Activated CD4-positive, alpha-beta T cell treated with anti-CD3 and anti-CD28 coated beads, Interleukin-2, amount 10 ng/mL, durations not matched to agents 7 days and 5 days (primary cell): ENCODE data around the gene RORC. TPM values are rescaled to one million over a fixed set of nuclear protein-coding genes. Genes with fewer than 3 reads are reported as not detected.
"Not testable (repeated sequence)": the region's sequence is repeated elsewhere in the genome, so short reads cannot be mapped to it uniquely, and the experiment has no call there.

Experiments used
- CTCF ChIA-PET: fragments of 350-600 bp; sonication (Branson Sonifier 250); formaldehyde crosslinking; loops from one replicate; lab custom pipeline; 2021; ENCODE audit warnings: antibody characterized with exemption; lab: Charles Lee
- POLR2A ChIA-PET: fragments of 350-600 bp; sonication (Branson Sonifier 250); formaldehyde crosslinking; loops from one replicate; lab custom pipeline; 2021; ENCODE audit warnings: antibody characterized with exemption; lab: Charles Lee
- DNase-seq: peaks from one replicate; pipeline ENCODE4 v3.0.0-alpha.2; 2020
- H3K27ac Mint-ChIP-seq: one replicate; pipeline ENCODE4 v1.8.0; 2021; ENCODE audit warnings: mild to moderate bottlenecking, moderate library complexity, mixed read lengths
- H3K27me3 Mint-ChIP-seq: one replicate; pipeline ENCODE4 v1.8.0; 2021; ENCODE audit warnings: mixed read lengths
- H3K36me3 Mint-ChIP-seq: one replicate; pipeline ENCODE4 v1.8.0; 2021; ENCODE audit warnings: low read depth, mixed read lengths
- H3K4me1 Mint-ChIP-seq: one replicate; pipeline ENCODE4 v1.8.0; 2021; ENCODE audit warnings: mixed read lengths
- H3K4me3 Mint-ChIP-seq: one replicate; pipeline ENCODE4 v1.8.0; 2021; ENCODE audit warnings: mild to moderate bottlenecking, moderate library complexity, mixed read lengths
- H3K9me3 Mint-ChIP-seq: one replicate; pipeline ENCODE4 v1.8.0; 2021; ENCODE audit warnings: mixed read lengths
- total RNA-seq, 2 experiments: library from RNA; stranded (reverse); gene quantifications; one replicate each; pipeline ENCODE4 v1.2.3, GENCODE V29; 2021

RORC gene
- total RNA-seq: 1 to 10 TPM; 7.3 to 7.5 TPM

GRCh38 chr1:151831605-151832004 is at the start of gene RORC:
Gene RORC, minus strand, starts transcription at chr1:151831802. Its CDS starts 38 bp downstream, at chr1:151831764.
- H3K27ac Mint-ChIP-seq: peak within 1 kb of the TSS; percentile 81
- no peaks in the 10 kb centered on the region for H3K9me3 Mint-ChIP-seq
- DNase-seq: no peak
- H3K27me3 Mint-ChIP-seq: no peaks in the 10 kb centered on the region
- peak within 1 kb of the TSS; percentile 44 for H3K4me3 Mint-ChIP-seq
- CTCF ChIA-PET: interaction anchor here (0.6 to 1.9 kb wide), 3 partner anchors 9 to 240 kb away, joined by 3 to 10 read pairs (median 7); no protein-coding TSS in a partner anchor
- peaks cover 79% of the 10 kb centered on the region for H3K4me1 Mint-ChIP-seq
- POLR2A ChIA-PET: no interaction called here
- no peaks in the 10 kb centered on the region for H3K36me3 Mint-ChIP-seq

GRCh38 chr1:151875419-151876097 is 44.0 kb upstream of the RORC start:
- no peak for DNase-seq
- no peaks in the 10 kb centered on the region for H3K9me3 Mint-ChIP-seq
- peaks cover 13% of the 10 kb centered on the region for H3K4me1 Mint-ChIP-seq
- H3K27ac Mint-ChIP-seq: no peak overlapping the region
- peaks cover 40% of the 10 kb centered on the region for H3K36me3 Mint-ChIP-seq
- H3K27me3 Mint-ChIP-seq: no peaks in the 10 kb centered on the region
- no peak overlapping the region for H3K4me3 Mint-ChIP-seq
- POLR2A ChIA-PET: no interaction called here
- CTCF ChIA-PET: interaction anchor here (0.6 kb wide), 2 partner anchors 14 to 401 kb away, joined by 4 to 5 read pairs; no protein-coding TSS in a partner anchor

GRCh38 chr1:151872776-151873175 is 41.2 kb upstream of the RORC start:
- CTCF ChIA-PET, H3K9me3 Mint-ChIP-seq, POLR2A ChIA-PET, H3K4me3 Mint-ChIP-seq, H3K27ac Mint-ChIP-seq, DNase-seq, H3K27me3 Mint-ChIP-seq: not testable (repeated sequence)
- H3K36me3 Mint-ChIP-seq: peaks cover 34% of the 10 kb centered on the region
- peaks cover 18% of the 10 kb centered on the region for H3K4me1 Mint-ChIP-seq

- Mint-ChIP-seq H3K36me3 (peaks cover 29% of the 10 kb centered on the region), H3K4me3 (no peak overlapping the region), H3K27ac (no peak overlapping the region), H3K4me1 (peaks cover 18% of the 10 kb centered on the region), H3K9me3 (no peaks in the 10 kb centered on the region), H3K27me3 (no peaks in the 10 kb centered on the region)
- ChIA-PET CTCF (interaction anchor here (0.8 to 1.0 kb wide), 2 partner anchors 10 to 32 kb away, joined by 3 to 6 read pairs; partner anchors contain the start of gene C2CD4D), POLR2A (no interaction called here)
- DNase-seq: no peak
These were observed 39.9 kb upstream of the RORC start for GRCh38 chr1:151871284-151872030.

- H3K4me3 Mint-ChIP-seq: no peak overlapping the region
- DNase-seq: no peak
- ChIA-PET POLR2A (no interaction called here), CTCF (interaction anchor here (0.6 kb wide), 1 partner anchor 172 kb away, joined by 4 read pairs; no protein-coding TSS in a partner anchor)
- peaks cover 4% of the 10 kb centered on the region for H3K4me1 Mint-ChIP-seq
- no peaks in the 10 kb centered on the region for H3K9me3 Mint-ChIP-seq
- H3K27me3 Mint-ChIP-seq: no peaks in the 10 kb centered on the region
- H3K36me3 Mint-ChIP-seq: peaks cover 8% of the 10 kb centered on the region
- H3K27ac Mint-ChIP-seq: no peak overlapping the region
These were observed 36.9 kb upstream of the RORC start for GRCh38 chr1:151868486-151868885.

- Mint-ChIP-seq H3K27me3 (no peaks in the 10 kb centered on the region), H3K9me3 (no peaks in the 10 kb centered on the region), H3K4me1 (peaks cover 4% of the 10 kb centered on the region), H3K27ac (no peak overlapping the region), H3K4me3 (no peak overlapping the region), H3K36me3 (peaks cover 3% of the 10 kb centered on the region)
- ChIA-PET POLR2A (no interaction called here), CTCF (interaction anchor here (0.6 kb wide), 1 partner anchor 173 kb away, joined by 4 read pairs; no protein-coding TSS in a partner anchor)
- DNase-seq: no peak
These were observed 36.3 kb upstream of the RORC start for GRCh38 chr1:151867765-151868411.

- Mint-ChIP-seq H3K4me3 (no peak overlapping the region), H3K9me3 (no peaks in the 10 kb centered on the region), H3K27me3 (no peaks in the 10 kb centered on the region), H3K36me3 (peaks cover 2% of the 10 kb centered on the region), H3K27ac (no peak overlapping the region), H3K4me1 (peaks cover 4% of the 10 kb centered on the region)
- ChIA-PET CTCF (no interaction called here), POLR2A (no interaction called here)
- no peak for DNase-seq
These were observed 35.7 kb upstream of the RORC start for GRCh38 chr1:151867321-151867720.

GRCh38 chr1:151864411-151864810 is 32.8 kb upstream of the RORC start:
- peaks cover 7% of the 10 kb centered on the region for H3K4me1 Mint-ChIP-seq
- no peaks in the 10 kb centered on the region for H3K36me3 Mint-ChIP-seq
- no peaks in the 10 kb centered on the region for H3K27me3 Mint-ChIP-seq
- no peak for DNase-seq
- H3K27ac Mint-ChIP-seq: no peak overlapping the region
- POLR2A ChIA-PET: no interaction called here
- no peaks in the 10 kb centered on the region for H3K9me3 Mint-ChIP-seq
- H3K4me3 Mint-ChIP-seq: no peak overlapping the region
- CTCF ChIA-PET: interaction anchor here (1.3 kb wide), 1 partner anchor 15 kb away, joined by 3 read pairs; no protein-coding TSS in a partner anchor

- no peaks in the 10 kb centered on the region for H3K9me3 Mint-ChIP-seq
- no peak overlapping the region for H3K4me3 Mint-ChIP-seq
- no peak overlapping the region for H3K27ac Mint-ChIP-seq
- CTCF ChIA-PET: interaction anchor here (1.2 kb wide), 1 partner anchor 73 kb away, joined by 3 read pairs; no protein-coding TSS in a partner anchor
- H3K27me3 Mint-ChIP-seq: no peaks in the 10 kb centered on the region
- H3K36me3 Mint-ChIP-seq: no peaks in the 10 kb centered on the region
- DNase-seq: no peak
- peaks cover 4% of the 10 kb centered on the region for H3K4me1 Mint-ChIP-seq
- POLR2A ChIA-PET: no interaction called here
These were observed 31.0 kb upstream of the RORC start for GRCh38 chr1:151862604-151863003.

GRCh38 chr1:151860504-151861187 is 29.0 kb upstream of the RORC start:
- DNase-seq: no peak
- CTCF ChIA-PET: interaction anchor here (0.6 to 6.2 kb wide), 3 partner anchors 13 to 15 kb away, joined by 5 to 39 read pairs (median 6); no protein-coding TSS in a partner anchor
- H3K36me3 Mint-ChIP-seq: no peaks in the 10 kb centered on the region
- no peaks in the 10 kb centered on the region for H3K9me3 Mint-ChIP-seq
- POLR2A ChIA-PET: interaction anchor here (0.6 kb wide), 1 partner anchor 405 kb away, joined by 6 read pairs; no protein-coding TSS in a partner anchor
- H3K4me3 Mint-ChIP-seq: no peak overlapping the region
- H3K27ac Mint-ChIP-seq: no peak overlapping the region
- peaks cover 4% of the 10 kb centered on the region for H3K4me1 Mint-ChIP-seq
- H3K27me3 Mint-ChIP-seq: no peaks in the 10 kb centered on the region

- no peak for DNase-seq
- POLR2A ChIA-PET: interaction anchor here (0.6 kb wide), 1 partner anchor 405 kb away, joined by 6 read pairs; no protein-coding TSS in a partner anchor
- Mint-ChIP-seq H3K4me1 (peaks cover 4% of the 10 kb centered on the region), H3K36me3 (no peaks in the 10 kb centered on the region), H3K27ac (peak overlapping the region; percentile 60), H3K4me3 (no peak overlapping the region), H3K9me3 (no peaks in the 10 kb centered on the region), H3K27me3 (no peaks in the 10 kb centered on the region)
- CTCF ChIA-PET: interaction anchor here (0.8 to 6.2 kb wide), 4 partner anchors 13 to 40 kb away, joined by 3 to 39 read pairs (median 4); no protein-coding TSS in a partner anchor
These were observed 28.3 kb upstream of the RORC start for GRCh38 chr1:151859891-151860293.
